DMS79 treated with DMSO at 0.1 percent for 48 hours (cell line): Measurements from ENCODE around the gene PSG2.
"Not testable (repeated sequence)": the region's sequence is repeated elsewhere in the genome, so short reads cannot be mapped to it uniquely, and the experiment has no call there.

Source experiments
- DNase-seq: peaks from one replicate; lab custom pipeline; 2025; lab: John Stamatoyannopoulos, UW

Gene PSG2

GRCh38 chr19:43077881-43078280 lies 4.6 kb downstream of the PSG2 start:
- DNase-seq = not testable (repeated sequence)

- DNase-seq = not testable (repeated sequence)
Observed at GRCh38 chr19:43062418-43062817, 20.1 kb downstream of the PSG2 start.

GRCh38 chr19:43061326-43061725 lies 21.2 kb downstream of the PSG2 start:
- DNase-seq = not testable (repeated sequence)

GRCh38 chr19:43060254-43060653 lies 22.2 kb downstream of the PSG2 start:
- not testable (repeated sequence) for DNase-seq

- DNase-seq = not testable (repeated sequence)
Observed at GRCh38 chr19:43059482-43059881, 23.0 kb downstream of the PSG2 start.

- not testable (repeated sequence) for DNase-seq
Observed at GRCh38 chr19:43058440-43058839, 24.1 kb downstream of the PSG2 start.

- DNase-seq = not testable (repeated sequence)
Observed at GRCh38 chr19:43047966-43048365, 34.5 kb downstream of the PSG2 start.

GRCh38 chr19:43046578-43046977 lies 35.9 kb downstream of the PSG2 start:
- DNase-seq = not testable (repeated sequence)

- DNase-seq = not testable (repeated sequence)
Observed at GRCh38 chr19:43043492-43044180, 38.9 kb downstream of the PSG2 start.

- not testable (repeated sequence) for DNase-seq
Observed at GRCh38 chr19:43031645-43032044, 50.9 kb downstream of the PSG2 start.

GRCh38 chr19:43028866-43029265 lies 53.6 kb downstream of the PSG2 start:
- no peak for DNase-seq

- DNase-seq = not testable (repeated sequence)
Observed at GRCh38 chr19:43027985-43028384, 54.5 kb downstream of the PSG2 start.

- not testable (repeated sequence) for DNase-seq
Observed at GRCh38 chr19:43027061-43027460, 55.4 kb downstream of the PSG2 start.

GRCh38 chr19:43026369-43026768 lies 56.1 kb downstream of the PSG2 start, which contains the start of gene PSG11:
Gene PSG11 (minus strand): TSS chr19:43026469. CDS start chr19:43026372, 97 bp downstream.
- DNase-seq = not testable (repeated sequence)

GRCh38 chr19:43022098-43022497 lies 60.4 kb downstream of the PSG2 start:
- not testable (repeated sequence) for DNase-seq

GRCh38 chr19:43021629-43022028 lies 60.9 kb downstream of the PSG2 start:
- DNase-seq = not testable (repeated sequence)

GRCh38 chr19:43019588-43019987 lies 62.9 kb downstream of the PSG2 start:
- not testable (repeated sequence) for DNase-seq
